HEK293 (cell line): ENCODE results near the gene CLCNKB.

ENCODE experiments used
- MZF1 ChIP-seq: fragments of 450-650 bp; formaldehyde crosslinking; IDR thresholded peaks from 2 replicates; pipeline ENCODE4 v1.5.1; 2017; ENCODE audit warnings: missing biosample characterization, missing genetic modification characterization, borderline replicate concordance
- PRDM4 ChIP-seq: fragments of 450-650 bp; formaldehyde crosslinking; IDR thresholded peaks from 2 replicates; pipeline ENCODE4 v1.5.1; 2017; ENCODE audit warnings: missing biosample characterization, missing genetic modification characterization
- SALL2 ChIP-seq: fragments of 450-650 bp; formaldehyde crosslinking; IDR thresholded peaks from 2 replicates; pipeline ENCODE4 v1.5.0; 2017; ENCODE audit warnings: missing biosample characterization, mild to moderate bottlenecking, missing genetic modification characterization, borderline replicate concordance
- SP2 ChIP-seq: fragments of 450-650 bp; formaldehyde crosslinking; IDR thresholded peaks from 2 replicates; pipeline ENCODE4 v1.5.1; 2016; ENCODE audit warnings: missing biosample characterization, missing genetic modification characterization
- TCF7L2 ChIP-seq: IDR thresholded peaks from 2 replicates; pipeline ENCODE4 v1.6.1; 2011; ENCODE audit warnings: low read depth, mild to moderate bottlenecking, inconsistent platforms, low read length, moderate library complexity, borderline replicate concordance
- ZBTB7A ChIP-seq: fragments of 450-650 bp; formaldehyde crosslinking; IDR thresholded peaks from 2 replicates; pipeline ENCODE4 v1.5.1; 2016; ENCODE audit warnings: low read depth, missing biosample characterization, missing genetic modification characterization
- ZBTB8A ChIP-seq: fragments of 450-650 bp; formaldehyde crosslinking; IDR thresholded peaks from 2 replicates; pipeline ENCODE4 v1.5.1; 2016; ENCODE audit warnings: missing biosample characterization, missing genetic modification characterization
- ZNF140 ChIP-seq: fragments of 450-650 bp; formaldehyde crosslinking; IDR thresholded peaks from 2 replicates; pipeline ENCODE4 v1.5.1; 2016; ENCODE audit warnings: missing biosample characterization, missing genetic modification characterization
- ZNF18 ChIP-seq: fragments of 450-650 bp; formaldehyde crosslinking; IDR thresholded peaks from 2 replicates; pipeline ENCODE4 v1.5.1; 2016; ENCODE audit warnings: missing biosample characterization, missing genetic modification characterization
- ZNF513 ChIP-seq: fragments of 450-650 bp; IDR thresholded peaks from 2 replicates; pipeline ENCODE4 v1.5.1; 2018; ENCODE audit warnings: missing biosample characterization, missing genetic modification characterization
- TF ChIP-seq, protein P1 (sequence below): fragments of 450-650 bp; formaldehyde crosslinking; IDR thresholded peaks from 2 replicates; pipeline ENCODE4 v1.5.1; 2016; ENCODE audit warnings: missing biosample characterization, missing genetic modification characterization
- TF ChIP-seq, protein P2 (sequence below): fragments of 450-650 bp; formaldehyde crosslinking; IDR thresholded peaks from 2 replicates; pipeline ENCODE4 v1.5.1; 2016; ENCODE audit warnings: missing biosample characterization, missing genetic modification characterization

- TF ChIP-seq, protein P1, sequence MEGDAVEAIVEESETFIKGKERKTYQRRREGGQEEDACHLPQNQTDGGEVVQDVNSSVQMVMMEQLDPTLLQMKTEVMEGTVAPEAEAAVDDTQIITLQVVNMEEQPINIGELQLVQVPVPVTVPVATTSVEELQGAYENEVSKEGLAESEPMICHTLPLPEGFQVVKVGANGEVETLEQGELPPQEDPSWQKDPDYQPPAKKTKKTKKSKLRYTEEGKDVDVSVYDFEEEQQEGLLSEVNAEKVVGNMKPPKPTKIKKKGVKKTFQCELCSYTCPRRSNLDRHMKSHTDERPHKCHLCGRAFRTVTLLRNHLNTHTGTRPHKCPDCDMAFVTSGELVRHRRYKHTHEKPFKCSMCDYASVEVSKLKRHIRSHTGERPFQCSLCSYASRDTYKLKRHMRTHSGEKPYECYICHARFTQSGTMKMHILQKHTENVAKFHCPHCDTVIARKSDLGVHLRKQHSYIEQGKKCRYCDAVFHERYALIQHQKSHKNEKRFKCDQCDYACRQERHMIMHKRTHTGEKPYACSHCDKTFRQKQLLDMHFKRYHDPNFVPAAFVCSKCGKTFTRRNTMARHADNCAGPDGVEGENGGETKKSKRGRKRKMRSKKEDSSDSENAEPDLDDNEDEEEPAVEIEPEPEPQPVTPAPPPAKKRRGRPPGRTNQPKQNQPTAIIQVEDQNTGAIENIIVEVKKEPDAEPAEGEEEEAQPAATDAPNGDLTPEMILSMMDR (tag by site-specific recombination): no peak
- TF ChIP-seq TCF7L2: no peak
- TF ChIP-seq ZNF140 (tag by site-specific recombination): no peak
- no peak for TF ChIP-seq ZNF18
- no peak for TF ChIP-seq SALL2
- TF ChIP-seq ZNF513 (tag by site-specific recombination): no peak
- no peak for TF ChIP-seq ZBTB7A
- TF ChIP-seq, protein P2, sequence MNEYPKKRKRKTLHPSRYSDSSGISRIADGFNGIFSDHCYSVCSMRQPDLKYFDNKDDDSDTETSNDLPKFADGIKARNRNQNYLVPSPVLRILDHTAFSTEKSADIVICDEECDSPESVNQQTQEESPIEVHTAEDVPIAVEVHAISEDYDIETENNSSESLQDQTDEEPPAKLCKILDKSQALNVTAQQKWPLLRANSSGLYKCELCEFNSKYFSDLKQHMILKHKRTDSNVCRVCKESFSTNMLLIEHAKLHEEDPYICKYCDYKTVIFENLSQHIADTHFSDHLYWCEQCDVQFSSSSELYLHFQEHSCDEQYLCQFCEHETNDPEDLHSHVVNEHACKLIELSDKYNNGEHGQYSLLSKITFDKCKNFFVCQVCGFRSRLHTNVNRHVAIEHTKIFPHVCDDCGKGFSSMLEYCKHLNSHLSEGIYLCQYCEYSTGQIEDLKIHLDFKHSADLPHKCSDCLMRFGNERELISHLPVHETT (tag by site-specific recombination): no peak
- TF ChIP-seq PRDM4: no peak
- no peak for TF ChIP-seq ZBTB8A (tag by site-specific recombination)
- TF ChIP-seq MZF1: no peak
- no peak for TF ChIP-seq SP2 (tag by site-specific recombination)
Measured at GRCh38 chr1:16101623-16102022, 58.0 kb downstream of the CLCNKB start.
